GM11168 (cell line): ENCODE results near the gene DTNA.
"Not testable (repeated sequence)": the region's sequence is repeated elsewhere in the genome, so short reads cannot be mapped to it uniquely, and the experiment has no call there.

ENCODE experiments used
- in situ Hi-C: fragments of 300-500 bp; cut with MboI; formaldehyde crosslinking; loops from one replicate; pipeline ENCODE4 v1.12.0; 2022; ENCODE audit warnings: low sequenced_read_pairs; ENCODE audit not compliant: unreplicated experiment

DTNA gene

GRCh38 chr18:34720220-34720619 lies 10.1 kb downstream of the DTNA start:
- in situ Hi-C loops, result no loop called here

GRCh38 chr18:34723143-34723542 lies 13.0 kb downstream of the DTNA start:
- in situ Hi-C loops, result no loop called here

- in situ Hi-C loops, result not testable (repeated sequence)
Observed at GRCh38 chr18:34725737-34726136, 15.6 kb downstream of the DTNA start.

GRCh38 chr18:34726286-34727004 lies 16.3 kb downstream of the DTNA start:
- in situ Hi-C loops, result no loop called here

DNA sequence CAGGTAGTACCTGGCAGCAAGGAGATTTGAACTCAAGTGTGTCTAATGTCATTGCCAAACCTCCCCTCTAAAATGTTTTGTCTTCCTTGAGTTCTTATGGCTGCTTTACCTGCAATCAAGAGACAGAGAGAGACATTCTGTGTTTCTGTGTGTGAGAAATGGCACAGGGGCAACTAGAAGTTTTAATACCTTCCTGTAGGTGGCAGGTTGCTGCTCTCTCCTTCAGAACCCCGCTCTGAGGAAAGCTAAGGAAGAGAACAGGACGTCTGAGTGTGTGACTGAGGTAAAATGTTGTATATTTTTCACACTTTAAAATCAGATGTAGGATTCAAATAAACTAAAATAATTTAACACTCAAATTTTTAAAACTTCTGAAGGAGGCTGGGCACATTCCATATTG lies 19.2 kb downstream of the DTNA start:
- in situ Hi-C loops, result no loop called here

GRCh38 chr18:34729740-34730355 lies 19.8 kb downstream of the DTNA start:
- in situ Hi-C loops, result no loop called here

DNA sequence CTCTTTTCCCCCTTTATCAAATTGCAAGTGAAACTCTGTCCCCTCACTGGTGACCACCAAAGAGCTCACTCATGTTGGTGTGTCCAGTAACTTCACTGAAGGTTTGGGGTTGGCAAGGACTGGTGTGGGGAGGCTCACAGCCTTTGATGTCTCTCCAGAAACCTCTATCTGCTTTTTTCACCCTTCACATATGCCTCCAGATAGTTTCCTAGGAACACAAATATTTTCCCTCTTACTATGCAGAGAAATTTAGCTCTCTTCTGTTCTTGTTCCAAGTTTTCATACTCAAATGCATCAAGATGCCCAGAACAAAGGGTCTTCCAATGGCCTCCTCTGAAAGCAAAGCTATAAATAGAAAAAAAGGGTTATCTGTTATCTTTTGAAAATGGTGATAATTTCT lies 20.7 kb downstream of the DTNA start:
- in situ Hi-C loops, result no loop called here

- in situ Hi-C loops, result no loop called here
Observed at GRCh38 chr18:34734056-34734455, 24.0 kb downstream of the DTNA start.

DNA sequence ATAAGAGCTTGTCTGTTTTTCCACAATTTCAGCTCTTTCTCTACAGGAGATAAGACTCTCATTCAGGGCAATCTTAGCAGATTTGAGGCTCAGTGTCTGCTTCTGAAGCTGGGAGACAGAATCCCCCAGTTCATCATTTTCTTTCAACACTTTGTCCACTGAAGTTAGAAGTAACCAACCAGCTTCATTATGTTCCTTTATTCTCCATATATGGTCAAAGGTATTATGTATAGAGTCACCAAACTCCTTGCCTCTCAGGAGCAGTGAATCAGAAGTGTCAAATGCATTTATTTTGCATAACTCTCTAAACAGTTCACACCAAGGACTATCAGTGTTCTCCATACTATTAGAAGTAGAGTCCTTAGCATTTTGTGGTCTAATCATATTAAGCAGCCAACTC lies 24.4 kb downstream of the DTNA start:
- in situ Hi-C loops, result not testable (repeated sequence)

GRCh38 chr18:34738175-34738894 lies 28.2 kb downstream of the DTNA start:
- in situ Hi-C loops, result no loop called here

GRCh38 chr18:34740101-34740500 lies 30.0 kb downstream of the DTNA start:
- in situ Hi-C loops, result no loop called here

DNA sequence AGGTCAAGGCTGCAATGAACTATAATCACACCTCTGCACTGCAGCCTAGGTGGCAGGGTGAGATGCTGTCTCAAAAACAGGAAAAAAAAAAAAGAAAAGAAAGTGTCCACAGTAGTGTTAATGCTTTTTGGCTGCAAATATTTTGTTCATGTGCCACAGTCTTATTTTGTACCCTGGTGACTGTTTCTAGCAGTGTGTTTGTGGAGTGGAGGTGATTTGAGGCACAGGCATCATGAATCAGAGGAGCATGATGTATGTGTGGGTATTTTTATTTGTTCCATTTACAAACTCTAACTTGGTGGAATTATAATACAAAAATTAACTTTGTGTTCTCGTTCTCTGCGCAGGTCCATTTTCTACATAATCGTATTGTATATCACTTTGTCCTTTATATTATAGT lies 30.6 kb downstream of the DTNA start:
- in situ Hi-C loops, result no loop called here

- in situ Hi-C loops, result no loop called here
Observed at GRCh38 chr18:34741401-34741800, 31.3 kb downstream of the DTNA start.

DNA sequence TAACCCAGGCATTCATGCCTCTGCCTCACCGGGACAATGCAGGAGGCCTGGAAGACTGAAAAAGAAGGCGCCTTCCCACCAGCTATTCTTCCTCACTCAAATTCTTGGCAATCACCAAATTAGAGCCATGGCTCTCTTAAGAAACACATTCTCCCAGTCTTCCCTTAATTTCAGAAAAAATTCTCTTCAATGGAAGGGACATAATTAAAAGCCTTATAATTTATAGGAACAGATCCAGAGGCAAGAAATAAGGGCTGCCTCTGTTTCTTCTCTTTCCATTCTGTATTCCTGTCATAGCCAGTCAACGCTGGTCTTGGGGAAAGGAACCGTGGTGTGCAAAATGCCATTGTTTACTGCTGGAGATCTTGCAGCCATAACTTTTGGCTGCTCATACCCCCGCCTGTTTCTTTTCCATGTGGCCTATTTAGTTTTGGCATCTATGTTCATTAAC lies 32.8 kb downstream of the DTNA start:
- in situ Hi-C loops, result no loop called here

DNA sequence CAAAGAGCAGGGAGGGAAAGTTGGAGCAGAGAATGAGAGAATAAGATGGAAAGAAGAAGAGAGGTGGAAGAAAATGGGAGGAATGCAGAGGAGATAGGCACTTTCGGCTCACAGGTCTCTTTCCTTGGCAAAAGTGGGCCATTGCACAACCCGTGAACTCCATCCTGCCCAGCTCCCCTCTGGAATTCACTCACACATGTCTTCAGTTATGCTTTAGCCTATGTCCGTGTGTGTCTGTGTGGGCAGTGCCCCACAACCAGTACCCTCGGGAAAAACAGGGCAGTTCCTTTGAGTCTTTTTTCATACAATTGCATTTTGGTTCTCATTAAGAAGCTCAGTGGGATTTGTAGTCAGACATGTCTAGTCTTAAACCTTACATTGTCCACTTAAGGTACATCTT lies 34.5 kb downstream of the DTNA start:
- in situ Hi-C loops, result no loop called here

DNA sequence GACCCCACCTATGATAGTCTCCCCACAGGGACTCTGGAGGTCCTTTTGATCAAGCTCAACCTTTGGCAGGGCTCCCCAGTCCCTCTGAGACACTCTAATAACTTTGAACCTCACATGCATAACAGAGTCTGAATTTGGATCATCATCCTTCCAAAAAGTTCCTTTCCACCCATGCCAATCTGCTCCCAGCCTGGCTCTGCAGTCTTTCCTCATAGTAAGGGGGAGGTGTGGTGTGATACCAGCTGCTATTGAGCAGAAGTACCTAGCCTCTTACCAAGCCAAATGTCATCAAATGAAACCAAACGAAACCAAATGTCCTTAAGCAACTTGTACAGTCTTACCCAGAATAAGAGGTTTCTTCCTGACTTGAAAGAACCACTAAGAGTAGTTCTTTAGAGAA lies 36.5 kb downstream of the DTNA start:
- in situ Hi-C loops, result no loop called here

- in situ Hi-C loops, result no loop called here
Observed at GRCh38 chr18:34749721-34750120, 39.6 kb downstream of the DTNA start.

DNA sequence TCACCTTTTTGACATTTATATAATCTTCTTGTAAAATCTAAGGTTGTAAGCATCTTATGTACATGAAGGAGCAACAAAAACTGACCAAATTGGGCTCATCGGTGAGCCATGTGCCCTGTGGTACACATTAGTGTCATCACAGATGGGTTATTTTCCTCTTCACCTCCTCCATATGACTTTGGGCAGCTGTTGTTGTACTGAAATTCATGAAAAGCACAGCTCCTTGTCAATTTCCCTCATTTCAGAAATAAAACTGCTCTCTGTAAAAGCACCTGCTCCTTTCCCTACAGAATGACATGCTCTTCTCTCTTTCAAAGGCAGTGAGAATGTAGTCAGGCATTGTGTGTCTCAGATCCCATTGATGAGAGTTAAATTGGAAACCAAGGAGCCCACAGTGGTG lies 42.0 kb downstream of the DTNA start:
- in situ Hi-C loops, result no loop called here

- in situ Hi-C loops, result no loop called here
Observed at GRCh38 chr18:34754300-34754699, 44.2 kb downstream of the DTNA start.

DNA sequence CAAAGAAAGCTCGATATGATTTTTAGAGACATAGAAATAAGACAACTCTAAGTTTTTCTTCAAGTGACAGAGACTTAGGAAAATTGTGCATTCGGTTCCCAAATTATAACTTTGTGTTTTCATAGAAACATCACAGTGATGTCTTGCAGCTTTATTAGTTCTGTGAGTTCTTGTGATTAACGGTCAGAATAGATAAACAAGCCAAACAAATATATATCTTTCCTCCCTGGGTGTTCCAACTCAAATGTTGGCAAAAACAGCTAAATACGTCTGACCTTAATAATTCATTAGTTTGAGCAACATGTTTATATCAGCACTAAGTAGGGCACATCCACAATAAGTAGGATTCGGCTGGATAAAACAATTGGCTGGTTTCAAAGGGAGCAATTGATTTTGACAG lies 47.6 kb downstream of the DTNA start:
- in situ Hi-C loops, result no loop called here

GRCh38 chr18:34758378-34758948 lies 48.4 kb downstream of the DTNA start:
- in situ Hi-C loops, result no loop called here
